Sigmoid colon (tissue), 7 donors: Measurements from ENCODE around the gene GALNT12. TPM values are rescaled to one million over a fixed set of nuclear protein-coding genes. Genes with fewer than 3 reads are reported as not detected.
A peak's percentile ranks its signal among the peaks of the same experiment; 100 is the strongest.

Source experiments
- DNase-seq: peaks from one replicate; pipeline ENCODE4 v3.0.0-alpha.2; 2019
- H3K27ac ChIP-seq, 4 donors: fragments of 200-600 bp; sonication (generic); one replicate each; pipeline ENCODE4 v1.5.1; 2016 to 2019; ENCODE audit warnings: mild to moderate bottlenecking in 1 of 4
- H3K27me3 ChIP-seq, 3 donors: fragments of 200-600 bp; sonication (generic); one replicate each; pipeline ENCODE4 v1.5.1; 2019; ENCODE audit warnings: mild to moderate bottlenecking in 1 of 3
- H3K36me3 ChIP-seq, 4 donors: fragments of 200-600 bp; sonication (generic); one replicate each; pipeline ENCODE4 v1.5.1; 2016 to 2019
- H3K4me1 ChIP-seq, 4 donors: fragments of 200-600 bp; sonication (generic); one replicate each; pipeline ENCODE4 v1.5.1; 2017 to 2019
- H3K4me3 ChIP-seq, 4 donors: fragments of 200-600 bp; sonication (generic); one replicate each; pipeline ENCODE4 v1.5.1; 2017 to 2019; ENCODE audit warnings: mild to moderate bottlenecking in 2 of 4, moderate library complexity in 1 of 4
- H3K9me3 ChIP-seq, 4 donors: fragments of 200-600 bp in 3 of 4; sonication (generic) in 3 of 4; one replicate each; pipeline versions ENCODE4 v1.5.1 to v1.6.1; 2013 to 2019
- EP300 ChIP-seq, 4 donors: sonication (generic); formaldehyde crosslinking; IDR thresholded peaks; one replicate each; pipeline ENCODE4 v1.6.1; 2017; ENCODE audit warnings: antibody characterized with exemption in 4 of 4
- POLR2A ChIP-seq, 2 donors: fragments of 450-650 bp; IDR thresholded peaks; one replicate each; pipeline ENCODE4 v1.6.1; 2016; ENCODE audit warnings: antibody characterized with exemption in 2 of 2, mild to moderate bottlenecking in 2 of 2, moderate library complexity in 2 of 2
- POLR2AphosphoS5 ChIP-seq, 4 donors: sonication (generic); formaldehyde crosslinking; IDR thresholded peaks; one replicate each; pipeline ENCODE4 v1.6.1; 2017; ENCODE audit warnings: antibody characterized with exemption in 4 of 4
- WGBS, 2 donors: extraction: QIAGEN DNeasy Blood & Tissue Kit; methylation state at CpG; one replicate each; pipeline ENCODE4 v1.1.7; 2013; 5-methylcytosine and 5-hydroxymethylcytosine counted together
- intact Hi-C: fragments of 100-400 bp; cut with DNase I; formaldehyde crosslinking; loops from one replicate; pipeline ENCODE4 v1.15.1; 2023
- polyA plus RNA-seq, 3 donors: library from polyadenylated mRNA; stranded (reverse); fragments of 200-250 nt; gene quantifications; one replicate each; pipeline ENCODE4 v1.2.3, GENCODE V29; 2013
- total RNA-seq, 4 donors: library from RNA; depleted of rRNA; stranded (reverse); fragments of >200 nt; gene quantifications; one replicate each; pipeline ENCODE4 v1.1.0, GENCODE V29; 2016
- TF ChIP-seq, protein P1 (sequence below), 4 experiments: fragments of 450-650 bp in 3 of 4; fragments of 200-600 bp in 1 of 4; IDR thresholded peaks; one replicate each; pipeline ENCODE4 v1.5.1; 2016 to 2019; ENCODE audit warnings: antibody characterized with exemption in 4 of 4, mild to moderate bottlenecking in 3 of 4, moderate library complexity in 2 of 4
- donor health status: healthy with polysubstance abuse.
- donor health status: Bipolar disorder and iron deficiency.
- donor health status: healthy.

GALNT12 gene
- total and polyA plus RNA-seq, 7 donors: 11.5 to 34.2 (median 18.9) TPM

DNA sequence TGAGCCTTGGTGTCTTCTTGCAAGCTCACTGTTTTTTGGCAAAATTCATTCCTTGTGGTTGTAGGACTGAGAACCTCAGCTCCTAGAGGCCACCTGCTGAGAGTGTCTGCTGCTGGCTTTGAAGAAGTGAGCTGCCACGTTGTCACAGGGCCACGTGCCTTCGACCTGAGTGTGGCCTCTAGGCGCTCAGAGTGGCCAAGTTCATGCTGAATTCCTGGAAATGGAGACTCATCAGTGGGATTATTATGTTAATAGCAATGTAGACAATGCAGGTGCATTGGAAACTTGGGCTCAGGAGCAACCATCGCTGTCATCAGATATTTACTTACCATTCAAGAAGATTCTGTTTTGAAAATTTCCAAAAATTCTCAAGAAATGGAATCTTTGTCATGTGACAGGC is 52.5 kb downstream of the GALNT12 start:
- Histone ChIP-seq H3K4me1 (peaks cover 0 to 26% (median 11%) of the 10 kb centered on the region in 4 donors), H3K9me3 (no peaks in the 10 kb centered on the region), H3K4me3 (no peak overlapping the region), H3K27ac (peak overlapping the region in 1 of 4 donors; percentile 64), H3K36me3 (no peaks in the 10 kb centered on the region), H3K27me3 (no peaks in the 10 kb centered on the region)
- intact Hi-C loops: loop anchor here (2.0 kb wide), 3 partner anchors 83 to 281 kb away; partner anchors contain the start of gene COL15A1
- WGBS, 2 donors: 82 to 90% methylated on average over 5 of the region's 5 CpGs
- no peak for TF ChIP-seq EP300 (IDR thresholded peaks at IDR 0.05)
- TF ChIP-seq POLR2A (IDR thresholded peaks at IDR 0.05): no peak
- TF ChIP-seq, protein P1, sequence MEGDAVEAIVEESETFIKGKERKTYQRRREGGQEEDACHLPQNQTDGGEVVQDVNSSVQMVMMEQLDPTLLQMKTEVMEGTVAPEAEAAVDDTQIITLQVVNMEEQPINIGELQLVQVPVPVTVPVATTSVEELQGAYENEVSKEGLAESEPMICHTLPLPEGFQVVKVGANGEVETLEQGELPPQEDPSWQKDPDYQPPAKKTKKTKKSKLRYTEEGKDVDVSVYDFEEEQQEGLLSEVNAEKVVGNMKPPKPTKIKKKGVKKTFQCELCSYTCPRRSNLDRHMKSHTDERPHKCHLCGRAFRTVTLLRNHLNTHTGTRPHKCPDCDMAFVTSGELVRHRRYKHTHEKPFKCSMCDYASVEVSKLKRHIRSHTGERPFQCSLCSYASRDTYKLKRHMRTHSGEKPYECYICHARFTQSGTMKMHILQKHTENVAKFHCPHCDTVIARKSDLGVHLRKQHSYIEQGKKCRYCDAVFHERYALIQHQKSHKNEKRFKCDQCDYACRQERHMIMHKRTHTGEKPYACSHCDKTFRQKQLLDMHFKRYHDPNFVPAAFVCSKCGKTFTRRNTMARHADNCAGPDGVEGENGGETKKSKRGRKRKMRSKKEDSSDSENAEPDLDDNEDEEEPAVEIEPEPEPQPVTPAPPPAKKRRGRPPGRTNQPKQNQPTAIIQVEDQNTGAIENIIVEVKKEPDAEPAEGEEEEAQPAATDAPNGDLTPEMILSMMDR (IDR thresholded peaks at IDR 0.05): no peak
- TF ChIP-seq POLR2AphosphoS5 (IDR thresholded peaks at IDR 0.05): no peak
- DNase-seq: no peak

DNA sequence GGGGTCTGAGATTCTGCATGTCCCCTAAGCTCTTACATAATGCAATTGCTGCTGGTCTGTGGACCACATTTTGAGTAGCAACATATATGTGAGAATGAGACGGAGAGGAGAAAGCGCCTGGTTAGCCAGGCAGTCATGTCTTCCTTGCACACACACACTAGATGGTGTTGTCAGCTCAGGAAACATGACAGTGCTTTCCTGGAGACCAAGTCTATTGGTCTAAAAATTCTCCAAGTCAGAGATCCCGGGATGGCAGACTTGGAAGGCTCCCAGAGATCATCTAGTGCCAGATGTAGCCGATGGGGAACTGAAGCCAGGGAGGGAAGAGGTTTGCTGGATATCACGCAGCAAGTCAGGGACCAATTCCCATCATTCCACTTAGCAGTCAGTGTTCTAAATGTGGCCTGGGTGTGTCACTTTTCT is 53.4 kb downstream of the GALNT12 start:
- no peaks in the 10 kb centered on the region for H3K27me3 ChIP-seq
- H3K4me1 ChIP-seq: peaks cover 0 to 29% (median 12%) of the 10 kb centered on the region in 4 donors
- peak; percentile 92 for DNase-seq
- no peaks in the 10 kb centered on the region for H3K9me3 ChIP-seq
- peak in 2 of 4 donors; percentile 29 to 54 for TF ChIP-seq EP300 (IDR thresholded peaks at IDR 0.05)
- TF ChIP-seq, protein P1 (IDR thresholded peaks at IDR 0.05): peak; percentile 54 to 63 (median 60)
- TF ChIP-seq POLR2AphosphoS5 (IDR thresholded peaks at IDR 0.05): peak in 3 of 4 donors; percentile 63 to 74 (median 63)
- no peak for TF ChIP-seq POLR2A (IDR thresholded peaks at IDR 0.05)
- intact Hi-C loops: loop anchor here (2.0 kb wide), 3 partner anchors 82 to 280 kb away; partner anchors contain the start of gene COL15A1
- no peaks in the 10 kb centered on the region for H3K36me3 ChIP-seq
- H3K4me3 ChIP-seq: no peak overlapping the region
- peak overlapping the region; percentile 12 to 72 (median 66) for H3K27ac ChIP-seq
- 20 to 41% methylated on average over 5 of the region's 5 CpGs for WGBS, 2 donors

- H3K36me3 ChIP-seq: no peaks in the 10 kb centered on the region
- TF ChIP-seq, protein P1 (IDR thresholded peaks at IDR 0.05): no peak
- TF ChIP-seq POLR2A (IDR thresholded peaks at IDR 0.05) (no peak), POLR2AphosphoS5 (IDR thresholded peaks at IDR 0.05) (peak; percentile 59 to 79 (median 64)), EP300 (IDR thresholded peaks at IDR 0.05) (peak in 2 of 4 donors; percentile 20 to 53)
- WGBS, 2 donors: 53 to 61% methylated on average over 8 of the region's 8 CpGs
- DNase-seq: peak; percentile 83
- H3K27me3 ChIP-seq: no peaks in the 10 kb centered on the region
- H3K4me3 ChIP-seq: no peak overlapping the region
- peaks cover 0 to 39% (median 16%) of the 10 kb centered on the region in 4 donors for H3K4me1 ChIP-seq
- no peaks in the 10 kb centered on the region for H3K9me3 ChIP-seq
- peak overlapping the region; percentile 57 to 72 (median 66) for H3K27ac ChIP-seq
- intact Hi-C loops: loop anchor here (2.0 kb wide), 3 partner anchors 81 to 279 kb away; partner anchors contain the start of gene COL15A1
These were observed 54.5 kb downstream of the GALNT12 start for GRCh38 chr9:98861781-98862504.

DNA sequence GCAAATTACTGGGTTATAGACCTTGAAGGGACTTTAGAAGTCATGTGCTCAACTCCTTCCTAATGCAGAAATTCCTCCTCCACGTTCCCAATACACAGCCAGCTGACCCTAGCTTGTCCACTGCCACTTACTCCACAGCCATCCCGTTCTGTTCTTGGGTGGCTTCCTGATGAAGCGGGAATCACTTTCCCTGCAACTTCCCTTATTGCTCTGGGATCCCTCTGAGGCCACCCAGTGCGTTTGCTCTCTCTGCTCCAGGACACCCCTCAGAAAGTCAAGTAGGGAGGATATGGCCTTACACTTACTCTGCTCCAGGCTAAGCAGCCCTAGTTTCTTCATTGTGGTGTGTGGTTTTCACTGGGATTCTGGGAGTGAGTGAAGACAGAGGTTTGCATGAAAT is 55.5 kb downstream of the GALNT12 start:
- no peak for DNase-seq
- Histone ChIP-seq H3K9me3 (no peaks in the 10 kb centered on the region), H3K27me3 (no peaks in the 10 kb centered on the region), H3K36me3 (no peaks in the 10 kb centered on the region), H3K4me3 (no peak overlapping the region), H3K27ac (peak overlapping the region; percentile 25 to 72 (median 62)), H3K4me1 (peaks cover 0 to 43% (median 25%) of the 10 kb centered on the region in 4 donors)
- no peak for TF ChIP-seq EP300 (IDR thresholded peaks at IDR 0.05)
- TF ChIP-seq POLR2AphosphoS5 (IDR thresholded peaks at IDR 0.05): no peak
- TF ChIP-seq, protein P1 (IDR thresholded peaks at IDR 0.05): no peak
- no peak for TF ChIP-seq POLR2A (IDR thresholded peaks at IDR 0.05)
- intact Hi-C loops: no loop called here
- 50 to 65% methylated on average over 4 of the region's 4 CpGs for WGBS, 2 donors
